GM21390 (cell line): ENCODE results near the gene THEMIS.
"Not testable (repeated sequence)": the region's sequence is repeated elsewhere in the genome, so short reads cannot be mapped to it uniquely, and the experiment has no call there.

Experiments used
- ATAC-seq: cut with Tn5 transposase; IDR thresholded peaks from one replicate; pipeline ENCODE4 v1.9.1; 2021; ENCODE audit not compliant: unreplicated experiment

Gene THEMIS

DNA sequence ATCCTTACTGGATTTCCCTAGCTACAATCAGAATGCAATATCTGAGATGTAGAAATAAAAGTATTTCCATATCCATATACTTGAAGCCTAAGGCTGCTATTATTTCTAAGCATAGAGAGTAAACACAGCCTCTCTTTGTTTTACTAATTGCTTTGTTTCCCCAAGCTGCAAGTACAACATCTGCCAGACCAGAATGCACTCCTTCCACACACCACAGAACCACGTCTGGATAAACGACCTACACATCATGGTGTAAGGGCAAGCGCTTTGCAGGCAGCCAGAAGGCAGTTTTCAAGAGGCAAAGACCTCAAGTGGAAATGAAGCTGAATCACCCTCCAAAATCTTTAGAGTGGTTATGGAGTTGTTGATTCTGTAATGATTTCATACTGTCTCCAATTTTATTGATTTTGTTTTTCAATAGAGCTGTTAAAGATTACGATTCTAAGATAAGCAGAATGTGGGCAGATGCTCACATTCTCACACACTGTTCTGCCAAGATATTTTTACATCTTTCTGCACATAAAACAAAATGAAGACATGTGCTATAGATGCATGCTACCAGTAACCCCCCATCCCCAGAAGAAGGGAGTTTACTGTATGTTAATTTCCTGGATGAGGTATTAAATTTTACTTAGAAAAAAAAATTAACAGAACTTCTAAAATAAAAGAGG is 88.8 kb downstream of the THEMIS start:
- no peak for ATAC-seq

DNA sequence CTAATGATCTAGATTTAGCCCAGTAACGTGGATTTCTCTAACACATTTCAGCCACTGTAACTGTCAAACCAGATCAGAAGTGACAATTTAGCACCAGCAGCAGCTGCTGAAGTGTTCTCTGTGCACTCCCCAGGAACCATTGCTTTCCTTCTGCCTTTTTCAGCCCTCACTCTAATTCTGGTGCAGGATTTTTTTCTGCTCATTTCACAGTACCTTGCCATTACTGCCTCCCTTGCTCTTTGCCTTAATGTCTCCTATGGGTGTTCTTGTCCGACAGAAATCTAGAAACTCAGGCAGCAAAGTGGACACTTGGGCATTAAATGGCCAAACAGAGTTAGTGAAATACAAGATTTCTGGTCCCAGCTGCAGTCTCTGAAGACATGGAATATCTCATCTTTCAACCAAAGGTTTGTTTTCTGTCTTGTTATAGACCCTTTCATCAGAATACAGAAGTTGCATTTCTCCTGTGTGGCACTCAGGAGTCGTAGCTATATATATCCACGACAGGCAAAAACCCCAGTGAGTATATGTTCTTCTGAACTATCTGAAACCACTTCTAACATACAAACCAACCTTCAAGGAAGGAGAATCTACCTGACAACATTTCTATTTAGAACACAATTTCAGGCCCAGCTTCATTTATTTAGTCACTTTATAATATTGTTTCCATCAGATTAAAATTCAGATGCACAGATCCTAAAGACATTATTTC is 92.9 kb downstream of the THEMIS start:
- no peak for ATAC-seq

- ATAC-seq = no peak
These were observed 104.1 kb downstream of the THEMIS start for GRCh38 chr6:127796713-127797112.

DNA sequence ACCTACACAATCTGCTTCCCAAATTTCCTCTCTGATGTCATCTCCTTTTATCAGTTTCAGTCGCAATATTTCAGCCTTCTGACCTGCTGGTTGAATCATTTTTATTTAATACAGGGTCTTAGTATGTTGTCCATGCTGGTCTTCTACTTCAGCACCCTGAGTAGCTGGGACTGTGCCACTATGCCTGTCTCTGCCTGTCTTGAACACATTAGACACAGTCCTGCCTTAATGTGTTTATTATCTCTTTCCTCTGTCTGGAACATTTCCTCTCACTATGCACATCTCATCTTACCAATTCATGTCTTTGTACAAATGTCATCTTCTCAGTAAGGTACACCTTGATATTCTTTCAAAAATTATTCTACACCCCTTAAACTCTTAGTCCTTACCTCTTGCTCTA is 106.5 kb downstream of the THEMIS start:
- no peak for ATAC-seq

DNA sequence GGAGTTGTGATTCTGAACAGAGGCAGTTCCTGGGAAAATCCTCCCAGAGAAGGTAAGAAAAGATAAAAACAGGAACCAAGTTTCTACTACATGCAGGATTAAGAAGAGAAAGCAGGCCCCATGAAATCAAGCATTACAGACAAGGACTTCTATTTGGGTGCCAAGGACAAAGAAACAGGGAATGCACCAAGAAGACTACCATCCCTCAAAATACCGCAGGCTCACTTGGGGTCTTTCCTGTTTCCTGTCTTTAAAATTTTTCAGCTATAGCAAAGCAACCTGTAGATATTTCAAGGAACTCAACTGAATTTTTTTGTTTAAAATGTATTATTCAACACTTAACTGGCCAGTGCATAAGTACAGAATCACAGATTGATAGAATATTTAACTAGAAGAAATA is 107.5 kb downstream of the THEMIS start:
- ATAC-seq = no peak

DNA sequence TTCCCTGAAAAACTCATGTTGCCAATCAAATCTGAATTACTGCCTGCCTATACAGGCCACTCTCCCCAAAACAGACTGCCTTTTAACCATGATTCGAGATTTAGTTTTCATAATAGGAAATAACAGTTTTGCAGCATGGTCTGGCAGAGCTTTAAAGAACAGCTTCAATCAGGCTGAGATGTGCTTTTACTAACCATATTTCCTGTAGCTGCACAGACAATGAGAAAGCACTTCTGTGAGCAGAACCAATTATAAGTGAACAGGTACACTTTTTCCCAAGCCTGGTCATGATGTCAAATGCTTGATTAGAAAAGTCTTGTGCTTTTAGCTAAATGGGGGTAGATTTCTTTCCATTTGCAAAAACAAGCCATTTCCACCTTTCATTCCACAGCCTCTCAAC is 108.2 kb downstream of the THEMIS start:
- ATAC-seq = no peak

DNA sequence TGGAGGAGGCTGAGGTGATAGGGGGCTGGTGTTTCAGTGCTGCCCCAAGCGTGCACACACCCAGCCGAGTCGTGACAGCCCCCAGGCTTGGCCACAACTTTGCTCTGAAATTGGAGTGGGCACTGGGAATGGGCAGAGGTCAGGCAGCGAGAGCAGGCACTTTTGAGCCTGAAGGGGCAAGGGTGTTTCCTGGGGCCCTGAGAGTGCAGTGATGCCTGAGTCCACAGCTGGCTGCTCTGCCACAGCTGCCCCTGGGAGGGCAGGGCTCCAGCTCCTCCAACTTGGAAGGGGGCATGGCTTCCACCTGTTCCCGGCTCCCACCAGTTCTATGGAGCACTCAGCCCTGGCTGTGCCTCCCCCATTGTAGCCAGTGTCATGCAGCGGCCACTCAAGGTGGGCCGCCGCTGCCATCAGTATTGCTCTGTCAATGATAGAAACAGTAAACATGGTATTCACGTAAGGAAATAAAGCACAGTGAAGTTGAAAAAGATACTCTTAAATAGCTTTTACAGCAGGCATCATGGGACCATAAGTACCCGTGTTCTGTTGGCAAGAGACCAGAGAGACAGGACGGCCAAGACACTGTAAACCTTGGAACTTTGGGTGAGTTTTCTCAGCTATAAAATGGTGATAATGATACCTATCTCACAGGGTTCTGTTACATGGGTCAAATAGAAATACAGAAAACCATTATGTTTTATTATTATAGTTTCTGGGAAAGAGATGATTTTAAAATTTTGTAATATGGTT is 108.9 kb downstream of the THEMIS start:
- ATAC-seq = no peak

GRCh38 chr6:127790571-127790970 is 110.3 kb downstream of the THEMIS start:
- ATAC-seq = no peak

GRCh38 chr6:127786109-127786508 is 114.7 kb downstream of the THEMIS start:
- no peak for ATAC-seq

DNA sequence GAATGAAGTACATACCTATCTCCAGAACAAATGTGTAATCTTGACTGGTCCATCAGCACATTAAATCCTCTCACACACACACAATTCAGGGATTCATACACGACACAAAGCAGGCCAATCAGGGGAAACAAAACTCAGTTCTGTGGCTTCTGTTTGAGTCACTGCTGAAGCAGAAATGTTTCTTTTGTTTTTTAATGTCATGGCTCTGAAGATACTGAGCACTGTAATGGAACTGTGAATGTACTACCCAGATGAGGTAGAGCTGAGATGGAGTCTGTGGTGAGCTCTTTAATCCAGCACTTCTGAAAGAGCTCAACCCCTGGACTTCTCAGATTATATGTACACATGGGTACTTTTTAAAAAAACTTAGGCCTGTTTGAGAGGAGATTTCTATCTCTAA is 116.4 kb downstream of the THEMIS start:
- ATAC-seq = no peak

DNA sequence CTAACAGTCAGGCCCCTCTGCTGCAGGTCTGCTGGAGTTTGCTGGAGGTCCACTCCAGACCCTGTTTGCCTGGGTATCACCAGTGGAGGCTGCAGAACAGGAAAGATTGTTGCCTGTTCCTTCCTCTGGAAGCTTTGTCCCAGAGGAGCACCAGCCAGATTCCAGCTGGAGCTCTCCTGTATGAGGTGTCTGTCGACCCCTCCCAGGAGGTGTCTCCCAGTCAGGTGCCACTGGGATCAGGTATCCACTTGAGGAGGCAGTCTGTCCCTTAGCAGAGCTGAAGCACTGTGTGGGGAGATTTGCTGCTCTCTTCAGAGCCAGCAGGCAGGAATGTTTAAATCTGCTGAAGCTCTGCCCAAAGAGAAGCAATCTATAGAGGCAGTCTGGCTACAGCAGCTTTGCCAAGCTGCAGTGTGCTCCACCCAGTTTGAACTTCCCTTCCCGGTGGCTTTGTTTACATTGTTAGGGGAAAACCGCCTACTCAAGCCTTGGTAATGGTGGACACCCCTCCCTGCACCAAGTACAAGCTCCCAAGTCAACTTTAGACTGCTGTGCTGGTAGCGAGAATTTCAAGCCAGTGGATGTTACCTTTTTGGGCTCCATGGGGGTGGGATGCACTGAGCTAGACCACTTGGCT is 119.1 kb downstream of the THEMIS start:
- not testable (repeated sequence) for ATAC-seq

DNA sequence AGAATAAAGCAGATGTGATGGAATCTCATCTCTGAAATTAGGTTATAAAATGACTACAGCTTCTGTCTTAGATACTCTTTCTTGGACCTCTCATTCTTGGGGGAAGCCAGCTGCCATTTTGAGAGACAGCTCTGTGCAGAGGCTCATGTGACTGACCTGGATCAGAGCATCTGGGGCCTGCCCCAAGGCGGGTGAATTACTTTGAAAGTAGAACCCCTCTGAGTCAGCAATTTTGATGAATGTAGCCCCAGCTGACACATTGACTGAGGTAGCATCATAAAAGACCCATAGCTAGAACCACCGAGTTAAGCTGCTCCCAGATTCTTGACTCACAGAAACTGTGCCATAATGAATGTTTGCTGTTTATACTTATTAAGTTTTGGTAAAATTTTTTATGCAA is 124.5 kb downstream of the THEMIS start:
- ATAC-seq = no peak

DNA sequence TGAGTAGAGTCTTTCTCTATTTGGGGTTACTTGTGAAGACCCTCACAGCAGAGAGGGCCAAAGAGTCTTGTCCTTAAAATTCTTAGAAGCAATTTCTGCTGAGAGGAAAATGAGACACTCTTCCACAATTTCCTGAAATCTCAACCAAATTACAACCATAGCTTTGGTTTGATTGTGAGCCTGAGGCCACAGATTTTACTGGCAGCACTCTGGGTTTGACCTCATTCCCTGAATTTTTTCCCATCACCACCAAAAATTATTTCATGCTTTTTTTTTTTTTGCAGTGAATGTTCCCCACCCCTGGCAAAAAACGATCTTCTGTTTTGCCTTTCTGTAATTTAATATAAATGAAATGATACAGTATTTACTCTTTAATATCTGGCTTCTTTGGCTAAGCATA is 125.5 kb downstream of the THEMIS start:
- no peak for ATAC-seq

- no peak for ATAC-seq
These were observed 132.1 kb downstream of the THEMIS start for GRCh38 chr6:127768745-127769144.

GRCh38 chr6:127768223-127768622 is 132.6 kb downstream of the THEMIS start:
- no peak for ATAC-seq

GRCh38 chr6:127765949-127766348 is 134.9 kb downstream of the THEMIS start:
- ATAC-seq = no peak

DNA sequence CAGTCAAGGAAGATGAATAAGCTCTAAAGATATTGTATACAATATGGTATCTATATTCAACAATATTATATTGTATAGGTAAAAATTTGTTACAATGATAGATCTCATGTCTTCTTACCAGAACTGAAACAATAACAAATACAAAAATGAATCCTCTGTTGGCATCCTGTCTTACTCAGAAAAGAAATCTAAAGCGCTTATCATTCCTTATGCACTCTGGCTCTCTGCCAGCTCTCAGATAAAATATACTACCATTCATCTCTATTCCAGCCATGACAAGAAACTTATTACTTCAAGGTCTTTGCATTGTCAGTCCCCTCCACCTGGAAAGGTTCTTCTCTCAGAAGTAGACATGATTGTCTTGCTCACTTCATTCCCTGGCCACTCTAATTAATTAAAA is 138.6 kb downstream of the THEMIS start:
- ATAC-seq = no peak

DNA sequence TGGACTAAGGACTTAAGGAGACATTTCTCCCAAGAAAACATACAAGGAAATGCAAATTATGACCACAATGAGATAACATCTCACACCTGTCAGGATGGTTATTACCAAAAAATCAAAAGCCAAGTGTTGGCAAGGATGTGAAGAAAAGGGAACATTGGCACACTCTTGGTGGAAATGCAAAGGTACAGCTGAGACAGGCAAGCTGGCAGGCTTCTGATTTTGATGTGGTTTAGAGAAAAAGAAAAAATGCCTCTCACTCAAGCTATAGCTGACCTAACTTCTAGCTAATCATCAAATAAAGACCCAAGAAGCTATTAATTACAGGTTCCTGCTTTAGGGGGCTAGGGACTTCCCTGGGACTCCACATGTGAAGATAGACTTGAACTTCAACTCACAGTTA is 139.8 kb downstream of the THEMIS start:
- no peak for ATAC-seq

DNA sequence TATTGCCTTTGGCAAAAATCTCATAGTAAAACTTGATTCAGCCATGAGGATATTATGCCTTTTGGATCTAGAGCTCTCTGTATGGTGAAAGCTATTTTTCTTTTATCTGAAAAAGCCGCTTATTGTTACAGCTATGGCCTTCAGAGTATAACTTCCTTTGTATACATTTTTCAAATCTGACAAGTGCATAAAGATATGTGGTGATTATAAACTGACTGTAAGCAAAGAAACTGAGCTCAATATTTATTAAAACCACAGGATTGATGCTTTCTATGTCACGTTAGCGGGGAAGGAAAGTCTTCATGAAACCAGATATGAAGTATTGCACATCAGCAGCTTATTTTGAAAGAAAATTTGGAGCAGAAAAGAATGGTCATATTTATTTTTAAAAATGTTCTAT is 151.8 kb downstream of the THEMIS start:
- ATAC-seq = no peak

DNA sequence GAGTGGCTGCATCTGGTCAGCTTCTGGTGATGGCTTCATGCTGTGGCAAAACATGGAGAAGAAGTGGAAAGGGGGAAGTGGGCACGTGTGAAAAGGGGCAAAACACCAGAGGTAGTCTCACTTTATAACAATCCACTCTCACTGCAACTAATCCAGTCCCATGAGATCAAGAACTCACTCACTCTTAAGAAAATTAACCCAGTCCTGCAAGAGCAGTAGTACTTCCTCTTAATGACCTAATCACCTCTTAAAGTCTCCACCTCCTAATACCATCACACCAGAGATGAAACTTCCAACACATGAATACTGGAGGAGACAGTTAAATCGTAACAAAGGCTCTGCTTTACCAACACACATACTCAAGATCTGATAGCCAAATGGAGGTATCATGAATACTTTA is 152.6 kb downstream of the THEMIS start:
- ATAC-seq = no peak

DNA sequence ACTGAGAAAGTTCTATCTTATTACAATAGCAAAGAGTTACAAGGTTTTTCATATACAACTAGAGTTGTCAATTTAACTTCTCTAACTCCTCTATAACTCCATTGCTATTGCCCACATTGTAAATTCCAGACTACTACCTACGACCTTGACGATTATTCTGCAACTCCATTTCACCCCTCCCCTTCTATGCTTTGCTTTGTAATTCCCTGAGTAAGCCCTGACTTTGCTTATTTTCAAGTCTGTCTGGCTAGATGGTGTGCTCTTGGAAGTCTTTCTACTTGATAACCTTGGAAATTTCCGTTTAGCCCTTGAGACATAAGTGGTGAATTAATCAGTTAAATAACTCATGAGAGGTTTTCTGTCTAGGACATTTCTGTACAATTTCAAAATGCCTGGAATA is 162.4 kb downstream of the THEMIS start:
- ATAC-seq = no peak

- no peak for ATAC-seq
These were observed 163.1 kb downstream of the THEMIS start for GRCh38 chr6:127737768-127738167.
